HG02938 (cell line): ENCODE data around the gene WNK1.
"Not testable (repeated sequence)": the region's sequence is repeated elsewhere in the genome, so short reads cannot be mapped to it uniquely, and the experiment has no call there.

Source experiments
- ATAC-seq: cut with Tn5 transposase; IDR thresholded peaks from one replicate; pipeline ENCODE4 v1.9.1; 2021; ENCODE audit warnings: mild to moderate bottlenecking, moderate library complexity; ENCODE audit not compliant: unreplicated experiment

Gene WNK1

GRCh38 chr12:810671-811415, 58.5 kb downstream of the WNK1 start:
- ATAC-seq, result peak; percentile 47

GRCh38 chr12:812950-813349, 60.6 kb downstream of the WNK1 start:
- no peak for ATAC-seq

GRCh38 chr12:817456-817855, 65.1 kb downstream of the WNK1 start:
- not testable (repeated sequence) for ATAC-seq

GRCh38 chr12:817941-818600, 65.7 kb downstream of the WNK1 start:
- ATAC-seq, result no peak

- ATAC-seq, result no peak
These were observed 66.4 kb downstream of the WNK1 start for GRCh38 chr12:818733-819132.

- ATAC-seq, result no peak
These were observed 68.0 kb downstream of the WNK1 start for GRCh38 chr12:820336-820735.

- ATAC-seq, result peak; percentile 95
These were observed 70.8 kb downstream of the WNK1 start for GRCh38 chr12:823028-823698.

GRCh38 chr12:826331-826730, 74.0 kb downstream of the WNK1 start:
- no peak for ATAC-seq

GRCh38 chr12:828726-829395, 76.5 kb downstream of the WNK1 start:
- ATAC-seq, result no peak

GRCh38 chr12:830111-830867, 77.9 kb downstream of the WNK1 start:
- ATAC-seq, result no peak

GRCh38 chr12:835754-836518, 83.6 kb downstream of the WNK1 start:
- no peak for ATAC-seq

GRCh38 chr12:836952-837351, 84.6 kb downstream of the WNK1 start:
- ATAC-seq, result no peak

- ATAC-seq, result no peak
These were observed 85.2 kb downstream of the WNK1 start for GRCh38 chr12:837548-837947.

- ATAC-seq, result no peak
These were observed 91.2 kb downstream of the WNK1 start for GRCh38 chr12:843609-844008.

GRCh38 chr12:846421-846820, 94.0 kb downstream of the WNK1 start:
- no peak for ATAC-seq

GRCh38 chr12:848173-848865, 95.9 kb downstream of the WNK1 start:
- ATAC-seq, result no peak

GRCh38 chr12:848882-849527, 96.6 kb downstream of the WNK1 start:
- no peak for ATAC-seq

- not testable (repeated sequence) for ATAC-seq
These were observed 97.5 kb downstream of the WNK1 start for GRCh38 chr12:849733-850437.
